ENCODE data around the gene AMDHD1. TPM values are rescaled to one million over a fixed set of nuclear protein-coding genes. Genes with fewer than 3 reads are reported as not detected.

The AMDHD1 gene
- total and polyA plus RNA-seq, 2 of the 8 experiments (the other 6 are each of a cell fraction or from before 2014, with no cell fraction given) = 0.14 TPM; not detected in 1

- TF ChIP-seq CHD7 (IDR thresholded peaks at IDR 0.05; ENCODE audit: insufficient replicate concordance, low read length) = no peak
- TF ChIP-seq SUZ12 (IDR thresholded peaks at IDR 0.05; ENCODE audit: low read length) = no peak
- TF ChIP-seq KDM4A (IDR thresholded peaks at IDR 0.05; ENCODE audit: low read depth, low read length, severe bottlenecking) = no peak
- no peak for TF ChIP-seq TEAD4 (IDR thresholded peaks at IDR 0.05; ENCODE audit: low read depth, low read length)
- TF ChIP-seq EGR1 (IDR thresholded peaks at IDR 0.05; ENCODE audit: borderline replicate concordance, low read depth, low read length) = no peak
- TF ChIP-seq TAF1 (IDR thresholded peaks at IDR 0.05; ENCODE audit: low read depth, low read length) = no peak
- TF ChIP-seq GABPA (IDR thresholded peaks at IDR 0.05; ENCODE audit: borderline replicate concordance, insufficient read depth, low read length) = no peak
- TF ChIP-seq CHD2 (IDR thresholded peaks at IDR 0.05; ENCODE audit: low read length) = no peak
- TF ChIP-seq SAP30 (IDR thresholded peaks at IDR 0.05; ENCODE audit: insufficient read depth, insufficient replicate concordance, low read length) = no peak
- no peak for TF ChIP-seq PHF8 (conservative IDR thresholded peaks at IDR 0.05; ENCODE audit: low read depth, low read length)
Observed at GRCh38 chr12:95989504-95990123, 46.5 kb downstream of the AMDHD1 start (continued).
